PC-9 (cell line): ENCODE data around the gene PPP2R5C. TPM values are rescaled to one million over a fixed set of nuclear protein-coding genes. Genes with fewer than 3 reads are reported as not detected.
"Not testable (repeated sequence)": the region's sequence is repeated elsewhere in the genome, so short reads cannot be mapped to it uniquely, and the experiment has no call there.

ENCODE experiments used
- Bru-seq: library from RNA; stranded (reverse); fragments of 400-500 nt; gene quantifications from one replicate; lab custom pipeline; 2021; lab: Mats Ljungman, UMichigan
- BruChase-seq, 2 experiments: library from RNA; stranded (reverse); fragments of 400-500 nt; gene quantifications; one replicate each; lab custom pipeline; 2021; lab: Mats Ljungman, UMichigan
- BruUV-seq: library from RNA; stranded (reverse); fragments of 400-500 nt; replicated peaks from 2 replicates; lab custom pipeline; 2021; lab: Mats Ljungman, UMichigan
- CTCF ChIA-PET: fragments of 300-600 bp; sonication (Branson Sonifier 250); formaldehyde crosslinking; loops from one replicate; lab custom pipeline; 2022; ENCODE audit warnings: antibody characterized with exemption; lab: Charles Lee
- POLR2A ChIA-PET: fragments of 300-600 bp; sonication (Branson Sonifier 250); formaldehyde crosslinking; loops from one replicate; lab custom pipeline; 2022; ENCODE audit warnings: antibody characterized with exemption; ENCODE audit not compliant: unreplicated experiment; lab: Charles Lee
- DNase-seq, 2 experiments: peaks; one replicate each; pipeline versions ENCODE4 v3.0.0 to v3.0.0-alpha.2; 2015 to 2022; ENCODE audit warnings: mixed read lengths in 1 of 2
- H2AFZ ChIP-seq: fragments of 200-600 bp; sonication (generic); 2 replicates; pipeline ENCODE4 v1.8.1; 2017; ENCODE audit warnings: antibody characterized with exemption
- H3F3A ChIP-seq: fragments of 200-600 bp; sonication (generic); 2 replicates; pipeline ENCODE4 v1.8.1; 2017; ENCODE audit warnings: antibody characterized with exemption, mild to moderate bottlenecking, low read depth; ENCODE audit not compliant: insufficient read depth
- H3K27ac ChIP-seq: fragments of 200-600 bp; sonication (generic); 2 replicates; pipeline ENCODE4 v1.6.1; 2016; ENCODE audit warnings: mixed run types
- H3K27me3 ChIP-seq: fragments of 200-600 bp; sonication (generic); 2 replicates; pipeline ENCODE4 v1.6.1; 2016; ENCODE audit warnings: low read depth, mixed run types; ENCODE audit not compliant: insufficient read depth
- H3K36me3 ChIP-seq: fragments of 200-600 bp; sonication (generic); 2 replicates; pipeline ENCODE4 v1.6.1; 2016; ENCODE audit warnings: low read depth, mixed run types
- H3K4me1 ChIP-seq: fragments of 200-600 bp; sonication (generic); replicated peaks from 2 replicates; pipeline ENCODE4 v1.6.1; 2016; ENCODE audit warnings: mixed run types; ENCODE audit not compliant: insufficient read depth
- H3K4me2 ChIP-seq: fragments of 200-600 bp; sonication (generic); 2 replicates; pipeline ENCODE4 v1.6.1; 2017; ENCODE audit warnings: mixed run types
- H3K4me3 ChIP-seq: fragments of 200-600 bp; sonication (generic); 2 replicates; pipeline ENCODE4 v1.6.1; 2016; ENCODE audit warnings: mixed run types
- H3K79me2 ChIP-seq: fragments of 200-600 bp; sonication (generic); 2 replicates; pipeline ENCODE4 v1.6.1; 2017; ENCODE audit warnings: low read depth, mixed run types
- H3K9me2 ChIP-seq: fragments of 200-600 bp; sonication (generic); 2 replicates; pipeline ENCODE4 v1.8.1; 2017; ENCODE audit warnings: mild to moderate bottlenecking; ENCODE audit not compliant: insufficient read depth
- H3K9me3 ChIP-seq: fragments of 200-600 bp; sonication (generic); 2 replicates; pipeline ENCODE4 v1.8.1; 2016; ENCODE audit warnings: low read depth; ENCODE audit not compliant: insufficient read depth
- H4K20me1 ChIP-seq: fragments of 200-600 bp; sonication (generic); 2 replicates; pipeline ENCODE4 v1.8.1; 2017; ENCODE audit not compliant: insufficient read depth
- CTCF ChIP-seq: fragments of 200-600 bp; sonication (generic); conservative IDR thresholded peaks from 2 replicates; pipeline ENCODE4 v1.6.1; 2017; ENCODE audit warnings: mixed run types, antibody characterized with exemption, mild to moderate bottlenecking, moderate library complexity
- EZH2 ChIP-seq: fragments of 200-600 bp; sonication (generic); IDR thresholded peaks from 2 replicates; pipeline ENCODE4 v1.8.0; 2017; ENCODE audit warnings: antibody characterized with exemption, low read depth
- intact Hi-C: fragments of 100-400 bp; cut with micrococcal nuclease; formaldehyde crosslinking; loops from one replicate; pipeline ENCODE4 v1.10.0; 2022; ENCODE audit not compliant: unreplicated experiment
- long read RNA-seq: library from polyadenylated mRNA; stranded (forward); transcript quantifications from one replicate; pipeline ENCODE4 v2.0.0, GENCODE V29; 2022
- total RNA-seq: library from RNA; stranded (reverse); gene quantifications from 2 replicates; pipeline ENCODE4 v1.2.3, GENCODE V29; 2021

The PPP2R5C gene
- 301 and 401 TPM in 2 replicates for total RNA-seq
- Bru-seq, nascent RNA = percentile 94 among the genes with signal in this experiment
- percentile 90 among the genes with signal in this experiment for BruChase-seq, experiment 1, labeled RNA remaining after a 2-hour chase
- percentile 89 among the genes with signal in this experiment for BruChase-seq, experiment 2, labeled RNA remaining after a 6-hour chase
- long read RNA-seq, full-length matches to known transcripts = 177 of 314 reads
- long read RNA-seq, partial matches to known transcripts = 66 of 314 reads
- long read RNA-seq, other reads (novel, unspliced or antisense) = 71 of 314 reads

- Histone ChIP-seq H3K4me3 (peak within 1 kb of the TSS; percentile 99), H2AFZ (peak within 1 kb of the TSS; percentile 99), H3K27ac (peak within 1 kb of the TSS; percentile 83), H3K27me3 (no peaks in the 10 kb centered on the region), H3K79me2 (peaks cover 21% of the 10 kb centered on the region), H3K4me2 (peak within 1 kb of the TSS; percentile 96), H3K36me3 (peaks cover 27% of the 10 kb centered on the region), H3K9me3 (no peaks in the 10 kb centered on the region), H3K9me2 (no peaks in the 10 kb centered on the region), H3K4me1 (peaks cover 23% of the 10 kb centered on the region), H3F3A (peaks cover 31% of the 10 kb centered on the region; the same call in 1 of the 2 replicates), H4K20me1 (no peaks in the 10 kb centered on the region)
- ChIA-PET POLR2A (interaction anchor here (0.5 to 1.6 kb wide), 11 partner anchors 30 to 1621 kb away, joined by 3 to 44 read pairs (median 8); partner anchors contain the start of gene HSP90AA1), CTCF (interaction anchor here (0.5 to 1.4 kb wide), 8 partner anchors 25 to 1363 kb away, joined by 3 to 15 read pairs (median 6); no protein-coding TSS in a partner anchor)
- intact Hi-C loops = loop anchor here (2.0 kb wide), 1 partner anchor 378 kb away; the partner anchor contains the start of gene WDR20
- no peak for TF ChIP-seq EZH2
- TF ChIP-seq CTCF = no peak
- no TSS peak for BruUV-seq
- peak; percentile 84 to 96 for DNase-seq
These were observed at the start of gene PPP2R5C for GRCh38 chr14:101761032-101761880. PPP2R5C (plus strand) TSS chr14:101761709; CDS start chr14:101761894, 185 bp downstream.

- H3K9me3 ChIP-seq, DNase-seq, H3K9me2 ChIP-seq, H3K4me2 ChIP-seq, BruUV-seq, intact Hi-C loops, H3K27ac ChIP-seq, H2AFZ ChIP-seq, CTCF ChIA-PET, H4K20me1 ChIP-seq, H3K27me3 ChIP-seq, H3K79me2 ChIP-seq, H3K4me3 ChIP-seq, H3K36me3 ChIP-seq, POLR2A ChIA-PET: not testable (repeated sequence)
- peaks cover 23% of the 10 kb centered on the region for H3K4me1 ChIP-seq
- peaks cover 21% of the 10 kb centered on the region for H3F3A ChIP-seq
These were observed 49.7 kb upstream of the PPP2R5C start for GRCh38 chr14:101711857-101712233.

GRCh38 chr14:101712341-101712740, 49.2 kb upstream of the PPP2R5C start:
- BruUV-seq, H3K9me3 ChIP-seq, H3K4me3 ChIP-seq, H3K27me3 ChIP-seq, H3K27ac ChIP-seq, CTCF ChIA-PET, H3K36me3 ChIP-seq, H3K9me2 ChIP-seq, H2AFZ ChIP-seq, H4K20me1 ChIP-seq, H3K79me2 ChIP-seq, POLR2A ChIA-PET, DNase-seq, H3K4me2 ChIP-seq, intact Hi-C loops: not testable (repeated sequence)
- peaks cover 18% of the 10 kb centered on the region; the same call in 1 of the 2 replicates for H3F3A ChIP-seq
- peaks cover 25% of the 10 kb centered on the region for H3K4me1 ChIP-seq

- peaks cover 24% of the 10 kb centered on the region; the same call in 1 of the 2 replicates for H3F3A ChIP-seq
- H3K4me3 ChIP-seq, H3K36me3 ChIP-seq, H3K4me2 ChIP-seq, BruUV-seq, H3K9me3 ChIP-seq, H3K27me3 ChIP-seq, DNase-seq, POLR2A ChIA-PET, H3K9me2 ChIP-seq, H4K20me1 ChIP-seq, CTCF ChIA-PET, H3K79me2 ChIP-seq, H3K27ac ChIP-seq, H2AFZ ChIP-seq, intact Hi-C loops: not testable (repeated sequence)
- peaks cover 25% of the 10 kb centered on the region for H3K4me1 ChIP-seq
These were observed 48.4 kb upstream of the PPP2R5C start for GRCh38 chr14:101713091-101713490.
